ENCODE results near the gene F13B.

DNA sequence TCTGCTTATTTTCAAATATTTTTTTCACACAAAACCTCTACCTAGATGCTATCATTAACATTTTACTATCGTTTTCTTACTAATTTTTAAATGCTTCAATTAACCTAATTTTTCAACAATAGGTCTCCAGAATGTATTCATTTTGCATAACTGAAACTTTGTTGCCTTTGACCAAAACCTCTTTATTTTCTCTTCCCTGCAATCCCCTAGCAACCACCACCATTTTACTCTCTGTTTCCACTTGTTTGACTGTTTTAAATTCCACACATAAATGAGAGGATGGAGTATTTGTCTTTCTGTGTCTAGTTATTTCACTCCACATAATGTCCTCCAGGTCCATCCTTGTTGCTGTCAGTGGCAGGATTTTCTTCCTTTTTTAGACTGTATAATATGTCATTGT, 9.5 kb upstream of the F13B start:
- TF ChIP-seq, protein P1, sequence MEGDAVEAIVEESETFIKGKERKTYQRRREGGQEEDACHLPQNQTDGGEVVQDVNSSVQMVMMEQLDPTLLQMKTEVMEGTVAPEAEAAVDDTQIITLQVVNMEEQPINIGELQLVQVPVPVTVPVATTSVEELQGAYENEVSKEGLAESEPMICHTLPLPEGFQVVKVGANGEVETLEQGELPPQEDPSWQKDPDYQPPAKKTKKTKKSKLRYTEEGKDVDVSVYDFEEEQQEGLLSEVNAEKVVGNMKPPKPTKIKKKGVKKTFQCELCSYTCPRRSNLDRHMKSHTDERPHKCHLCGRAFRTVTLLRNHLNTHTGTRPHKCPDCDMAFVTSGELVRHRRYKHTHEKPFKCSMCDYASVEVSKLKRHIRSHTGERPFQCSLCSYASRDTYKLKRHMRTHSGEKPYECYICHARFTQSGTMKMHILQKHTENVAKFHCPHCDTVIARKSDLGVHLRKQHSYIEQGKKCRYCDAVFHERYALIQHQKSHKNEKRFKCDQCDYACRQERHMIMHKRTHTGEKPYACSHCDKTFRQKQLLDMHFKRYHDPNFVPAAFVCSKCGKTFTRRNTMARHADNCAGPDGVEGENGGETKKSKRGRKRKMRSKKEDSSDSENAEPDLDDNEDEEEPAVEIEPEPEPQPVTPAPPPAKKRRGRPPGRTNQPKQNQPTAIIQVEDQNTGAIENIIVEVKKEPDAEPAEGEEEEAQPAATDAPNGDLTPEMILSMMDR (IDR thresholded peaks at IDR 0.05), result no peak
- TF ChIP-seq EP300 (IDR thresholded peaks at IDR 0.05; ENCODE audit: low read depth) (no peak), POLR2A (IDR thresholded peaks at IDR 0.05) (no peak), POLR2AphosphoS5 (IDR thresholded peaks at IDR 0.05) (no peak)
